ENCODE results near the gene ZNF124.
"Not testable (repeated sequence)": the region's sequence is repeated elsewhere in the genome, so short reads cannot be mapped to it uniquely, and the experiment has no call there.

- not testable (repeated sequence) for TF ChIP-seq POLR2AphosphoS5, CTCF, POLR2A (IDR thresholded peaks at IDR 0.05)
These were observed 51.5 kb downstream of the ZNF124 start for GRCh38 chr1:247120408-247120668.

Measured in gastroesophageal sphincter (tissue), 3 donors.